HCT116 (cell line): ENCODE results near the gene PRKG1. TPM values are rescaled to one million over a fixed set of nuclear protein-coding genes. Genes with fewer than 3 reads are reported as not detected.

Source experiments
- ATAC-seq: fragments of 200-7000 bp; cut with Tn5 transposase; 2 replicates; pipeline ENCODE4 v1.9.1; 2020; ENCODE audit warnings: mild to moderate bottlenecking, moderate library complexity
- BruUV-seq: library from RNA; stranded (reverse); fragments of 400-500 nt; replicated peaks from 2 replicates; lab custom pipeline; 2021; lab: Mats Ljungman, UMichigan
- CTCF ChIA-PET: fragments of 300-600 bp; sonication (Branson Sonifier 250); formaldehyde crosslinking; loops from one replicate; lab custom pipeline; 2021; ENCODE audit warnings: antibody characterized with exemption; lab: Charles Lee
- POLR2A ChIA-PET: fragments of 300-600, 350-600 bp; sonication (Branson Sonifier 250); formaldehyde crosslinking; loops from one replicate; lab custom pipeline; 2021; ENCODE audit warnings: antibody characterized with exemption; lab: Charles Lee
- RAD21 ChIA-PET, 2 experiments: fragments of 300-600 bp; sonication (Branson Sonifier 250); formaldehyde crosslinking; loops; one replicate each; lab custom pipeline; 2023; ENCODE audit warnings: low total read pairs in 2 of 2; ENCODE audit not compliant: uncharacterized antibody in 2 of 2, unreplicated experiment in 2 of 2, low non-redundant PET in 1 of 2; lab: Charles Lee
- DNase-seq: peaks from one replicate; pipeline ENCODE4 v3.0.0-alpha.2; 2010; ENCODE audit warnings: low read depth, low spot score
- H2AFZ ChIP-seq: fragments of 200-600 bp; shearing (Covaris generic), sonication (generic); 2 replicates; pipeline ENCODE4 v1.6.1; 2017; ENCODE audit warnings: low read depth, mixed run types, mixed read lengths, antibody characterized with exemption, low read length; ENCODE audit not compliant: poor library complexity, severe bottlenecking
- H3K27ac ChIP-seq: 2 replicates; pipeline ENCODE4 v1.5.1; 2012; ENCODE audit warnings: low read depth, low read length
- H3K27me3 ChIP-seq: fragments of 200-600 bp; sonication (generic); 2 replicates; pipeline ENCODE4 v1.6.1; 2016; ENCODE audit warnings: mixed run types, low read length, mixed read lengths; ENCODE audit not compliant: insufficient read depth
- H3K36me3 ChIP-seq, 2 experiments: fragments of 200-500 bp in 1 of 2; fragments of 200-600 bp in 1 of 2; sonication (Bioruptor generic) in 1 of 2; sonication (generic) in 1 of 2; 2 replicates each; pipeline versions ENCODE4 v1.5.1 to v1.6.1; 2014 to 2016; ENCODE audit warnings: low read length in 2 of 2, inconsistent platforms in 1 of 2, mixed read lengths in 1 of 2, mixed run types in 1 of 2; ENCODE audit not compliant: insufficient read depth in 2 of 2, control insufficient read depth in 1 of 2
- H3K4me1 ChIP-seq, 2 experiments: fragments of 200-600 bp in 1 of 2; sonication (generic) in 1 of 2; 2 replicates each; pipeline versions ENCODE4 v1.5.1 to v1.6.1; 2012 to 2017; ENCODE audit warnings: low read length in 2 of 2, inconsistent platforms in 1 of 2, mild to moderate bottlenecking in 1 of 2, mixed read lengths in 1 of 2, mixed run types in 1 of 2, moderate library complexity in 1 of 2; ENCODE audit not compliant: insufficient read depth in 2 of 2, control insufficient read depth in 1 of 2
- H3K4me2 ChIP-seq: fragments of 200-600 bp; sonication (generic); 2 replicates; pipeline ENCODE4 v1.6.1; 2017; ENCODE audit warnings: mixed run types, low read length, mixed read lengths
- H3K4me3 ChIP-seq, 2 experiments: fragments of 200-600 bp in 1 of 2; sonication (generic) in 1 of 2; replicated peaks in 1 of 2; 2 replicates each; pipeline ENCODE4 v1.5.1; 2011 to 2016; ENCODE audit warnings: low read length in 2 of 2, control low read depth in 1 of 2, low read depth in 1 of 2, mild to moderate bottlenecking in 1 of 2, mixed read lengths in 1 of 2, mixed run types in 1 of 2
- H3K79me2 ChIP-seq: fragments of 200-600 bp; sonication (generic); 2 replicates; pipeline ENCODE4 v1.6.1; 2017; ENCODE audit warnings: mild to moderate bottlenecking, mixed run types, low read length, moderate library complexity, mixed read lengths; ENCODE audit not compliant: insufficient read depth
- H3K9ac ChIP-seq: fragments of 200-600 bp; sonication (generic); 2 replicates; pipeline ENCODE4 v1.6.1; 2016; ENCODE audit warnings: low read length, mixed read lengths
- H3K9me2 ChIP-seq: fragments of 200-600 bp; sonication (generic), shearing (Covaris generic); 2 replicates; pipeline ENCODE4 v1.6.1; 2017; ENCODE audit warnings: mixed run types, mild to moderate bottlenecking, moderate library complexity; ENCODE audit not compliant: insufficient read depth
- H3K9me3 ChIP-seq, 2 experiments: fragments of 200-500 bp in 1 of 2; fragments of 200-600 bp in 1 of 2; sonication (Bioruptor generic) in 1 of 2; sonication (generic) in 1 of 2; 2 replicates each; pipeline ENCODE4 v1.6.1; 2014 to 2017; ENCODE audit warnings: low read length in 2 of 2, mixed read lengths in 2 of 2, inconsistent platforms in 1 of 2, low read depth in 1 of 2, mild to moderate bottlenecking in 1 of 2, mixed run types in 1 of 2, moderate library complexity in 1 of 2; ENCODE audit not compliant: control insufficient read depth in 1 of 2, insufficient read depth in 1 of 2
- H4K20me1 ChIP-seq: fragments of 200-600 bp; sonication (generic), shearing (Covaris generic); 2 replicates; pipeline ENCODE4 v1.6.1; 2017; ENCODE audit warnings: mixed run types, mild to moderate bottlenecking, moderate library complexity; ENCODE audit not compliant: insufficient read depth
- CBX3 ChIP-seq: IDR thresholded peaks from 2 replicates; pipeline ENCODE4 v1.6.1; 2012; ENCODE audit warnings: low read depth
- CEBPB ChIP-seq: IDR thresholded peaks from 2 replicates; pipeline ENCODE4 v1.6.1; 2012; ENCODE audit warnings: low read depth
- EGR1 ChIP-seq: IDR thresholded peaks from 2 replicates; pipeline ENCODE4 v1.6.1; 2012; ENCODE audit warnings: low read depth
- EZH2 ChIP-seq: fragments of 200-600 bp; sonication (generic); IDR thresholded peaks from 2 replicates; pipeline ENCODE4 v1.6.1; 2017; ENCODE audit warnings: antibody characterized with exemption, mixed run types
- EZH2phosphoT487 ChIP-seq: fragments of 200-600 bp; IDR thresholded peaks from 2 replicates; pipeline ENCODE4 v1.6.1; 2018; ENCODE audit warnings: antibody characterized with exemption, borderline replicate concordance
- FOSL1 ChIP-seq: IDR thresholded peaks from 2 replicates; pipeline ENCODE4 v1.6.1; 2012; ENCODE audit warnings: low read depth
- REST ChIP-seq: IDR thresholded peaks from 2 replicates; pipeline ENCODE4 v1.6.1; 2012; ENCODE audit warnings: low read depth
- SIN3A ChIP-seq: IDR thresholded peaks from 2 replicates; pipeline ENCODE4 v1.6.1; 2012; ENCODE audit warnings: low read depth
- SRF ChIP-seq: IDR thresholded peaks from 2 replicates; pipeline ENCODE4 v1.6.1; 2012; ENCODE audit warnings: low read depth
- YY1 ChIP-seq: IDR thresholded peaks from 2 replicates; pipeline ENCODE4 v1.6.1; 2011; ENCODE audit warnings: low read length, low read depth, moderate library complexity, mild to moderate bottlenecking; ENCODE audit not compliant: insufficient replicate concordance; ENCODE audit errors: extremely low read depth
- ZBTB33 ChIP-seq: IDR thresholded peaks from 2 replicates; pipeline ENCODE4 v1.6.1; 2011; ENCODE audit warnings: mild to moderate bottlenecking, low read length, moderate library complexity; ENCODE audit not compliant: insufficient replicate concordance; ENCODE audit errors: extremely low read depth
- ZFX ChIP-seq: fragments of 450-650 bp; IDR thresholded peaks from 2 replicates; pipeline ENCODE4 v1.6.1; 2017
- intact Hi-C: fragments of 100-400 bp; cut with micrococcal nuclease; formaldehyde crosslinking; loops from 2 replicates; pipeline ENCODE4 v1.10.0; 2022
- total RNA-seq: library from RNA; stranded (reverse); gene quantifications from one replicate; pipeline ENCODE4 v1.2.1, GENCODE V29; 2021; ENCODE audit not compliant: unreplicated experiment

The PRKG1 gene
- total RNA-seq, 1 experiment from 2014 or later: 1.4 TPM

GRCh38 chr10:51716981-51717380, 642.7 kb downstream of the PRKG1 start (continued):
- TF ChIP-seq ZBTB33: no peak
- TF ChIP-seq EZH2: no peak
- TF ChIP-seq SIN3A: no peak
- TF ChIP-seq ZFX: no peak

- no peak for DNase-seq
- Histone ChIP-seq H3K27ac (no peak overlapping the region), H4K20me1 (no peaks in the 10 kb centered on the region), H3K79me2 (no peaks in the 10 kb centered on the region), H3K4me3 (no peak overlapping the region), H2AFZ (no peak overlapping the region), H3K9ac (no peak overlapping the region), H3K9me2 (no peaks in the 10 kb centered on the region), H3K4me2 (no peak overlapping the region)
- ChIA-PET POLR2A (no interaction called here), CTCF (no interaction called here)
- TF ChIP-seq CBX3: no peak
- no peak for TF ChIP-seq CEBPB
- TF ChIP-seq REST: no peak
- no peak for TF ChIP-seq SRF
- TF ChIP-seq EZH2phosphoT487: no peak
- TF ChIP-seq FOSL1: no peak
- no peak for TF ChIP-seq EGR1
- TF ChIP-seq YY1: no peak
- no peak for TF ChIP-seq SIN3A
- TF ChIP-seq, all 23 proteins: peak for 0
- ATAC-seq: no peak
- RAD21 ChIA-PET: no interaction called here
- BruUV-seq: no TSS peak
- Histone ChIP-seq H3K36me3 (no peaks in the 10 kb centered on the region), H3K4me1 (no peaks in the 10 kb centered on the region), H3K27me3 (peaks cover 13% of the 10 kb centered on the region), H3K9me3 (no peaks in the 10 kb centered on the region)
- intact Hi-C loops: no loop called here
Observed at GRCh38 chr10:51718804-51719291, 644.6 kb downstream of the PRKG1 start.
